Type B pancreatic cell (in vitro differentiated cells): Measurements from ENCODE around the gene ARMC12. TPM values are rescaled to one million over a fixed set of nuclear protein-coding genes. Genes with fewer than 3 reads are reported as not detected.

Source experiments
- DNase-seq: peaks from one replicate; pipeline ENCODE4 v3.0.0; 2021; ENCODE audit warnings: mixed read lengths; ENCODE audit not compliant: unreplicated experiment; ENCODE audit errors: extremely low spot score
- H3K27ac Mint-ChIP-seq: 2 replicates; pipeline ENCODE4 v1.8.0; 2021; ENCODE audit warnings: mild to moderate bottlenecking, mixed read lengths
- H3K27me3 Mint-ChIP-seq: 2 replicates; pipeline ENCODE4 v1.8.0; 2021; ENCODE audit warnings: mixed read lengths
- H3K36me3 Mint-ChIP-seq: 2 replicates; pipeline ENCODE4 v1.8.0; 2021; ENCODE audit warnings: mixed read lengths
- H3K4me1 Mint-ChIP-seq: one replicate; pipeline ENCODE4 v1.8.0; 2021; ENCODE audit warnings: mixed read lengths; ENCODE audit not compliant: unreplicated experiment
- H3K4me3 Mint-ChIP-seq: 2 replicates; pipeline ENCODE4 v1.8.0; 2021; ENCODE audit warnings: mild to moderate bottlenecking, mixed read lengths
- H3K9me3 Mint-ChIP-seq: 2 replicates; pipeline ENCODE4 v1.8.0; 2021; ENCODE audit warnings: mixed read lengths
- CTCF ChIP-seq: fragments of 200-600 bp; sonication (generic); conservative IDR thresholded peaks from 2 replicates; pipeline ENCODE4 v1.5.0; 2021; ENCODE audit warnings: antibody characterized with exemption, mild to moderate bottlenecking
- total RNA-seq: library from RNA; stranded (reverse); gene quantifications from 2 replicates; pipeline ENCODE4 v1.2.1, GENCODE V29; 2021; ENCODE audit warnings: low replicate concordance

ARMC12 gene
- total RNA-seq, 1 donor from 2014 or later, result 1.8 TPM

- H3K27me3 Mint-ChIP-seq, result no peaks in the 10 kb centered on the region
- no peak overlapping the region for H3K4me3 Mint-ChIP-seq
- peaks cover 10% of the 10 kb centered on the region for H3K9me3 Mint-ChIP-seq
- no peaks in the 10 kb centered on the region for H3K4me1 Mint-ChIP-seq
- no peaks in the 10 kb centered on the region for H3K36me3 Mint-ChIP-seq
- DNase-seq, result no peak
- no peak for TF ChIP-seq CTCF
- no peak overlapping the region for H3K27ac Mint-ChIP-seq
These were observed 29.0 kb upstream of the ARMC12 start for GRCh38 chr6:35707714-35708407.

GRCh38 chr6:35708585-35708984, 28.2 kb upstream of the ARMC12 start:
- H3K27me3 Mint-ChIP-seq, result no peaks in the 10 kb centered on the region
- no peak for TF ChIP-seq CTCF
- H3K27ac Mint-ChIP-seq, result no peak overlapping the region
- DNase-seq, result no peak
- peaks cover 10% of the 10 kb centered on the region for H3K9me3 Mint-ChIP-seq
- H3K4me3 Mint-ChIP-seq, result no peak overlapping the region
- no peaks in the 10 kb centered on the region for H3K36me3 Mint-ChIP-seq
- H3K4me1 Mint-ChIP-seq, result no peaks in the 10 kb centered on the region

DNA sequence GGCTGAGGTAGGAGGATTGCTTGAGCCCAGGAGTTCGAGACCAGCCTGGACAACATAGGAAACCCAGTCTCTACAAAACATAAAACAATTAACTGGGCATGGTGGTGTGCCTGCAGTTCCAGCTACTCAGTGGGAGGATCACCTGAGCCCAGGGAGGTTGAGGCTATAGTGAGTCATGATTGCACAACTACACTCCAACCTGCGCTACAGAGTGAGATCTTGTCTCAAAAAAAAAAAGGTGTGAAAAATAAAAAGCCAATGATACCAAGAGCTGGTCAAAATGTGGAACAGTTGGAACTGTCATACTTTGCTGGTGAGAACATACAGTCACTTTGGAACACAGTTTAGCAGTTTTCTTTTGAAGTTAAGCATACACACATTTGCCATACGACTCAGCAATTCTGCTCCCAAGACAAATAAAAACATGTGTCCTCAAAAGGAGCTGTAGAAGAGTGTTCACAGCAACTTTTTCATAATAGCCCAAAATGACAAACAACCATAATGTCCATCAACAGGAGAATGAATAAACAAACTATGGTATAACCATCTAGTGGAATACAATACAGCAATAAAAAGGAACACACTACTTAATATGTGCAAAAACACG, 26.5 kb upstream of the ARMC12 start:
- H3K27me3 Mint-ChIP-seq, result no peaks in the 10 kb centered on the region
- no peaks in the 10 kb centered on the region for H3K4me1 Mint-ChIP-seq
- no peak for DNase-seq

GRCh38 chr6:35711731-35712130, 25.1 kb upstream of the ARMC12 start:
- no peaks in the 10 kb centered on the region for H3K36me3 Mint-ChIP-seq
- TF ChIP-seq CTCF, result no peak
- no peak overlapping the region for H3K4me3 Mint-ChIP-seq
- H3K27ac Mint-ChIP-seq, result no peak overlapping the region
- no peaks in the 10 kb centered on the region for H3K4me1 Mint-ChIP-seq
- no peak for DNase-seq
- H3K27me3 Mint-ChIP-seq, result no peaks in the 10 kb centered on the region
- peaks cover 5% of the 10 kb centered on the region for H3K9me3 Mint-ChIP-seq

More for the DNA sequence above, 26.5 kb upstream of the ARMC12 start:
- Mint-ChIP-seq H3K27ac (no peak overlapping the region), H3K9me3 (peaks cover 5% of the 10 kb centered on the region), H3K36me3 (no peaks in the 10 kb centered on the region), H3K4me3 (no peak overlapping the region)
- no peak for TF ChIP-seq CTCF

- Mint-ChIP-seq H3K9me3 (peaks cover 5% of the 10 kb centered on the region), H3K27ac (no peak overlapping the region), H3K4me3 (no peak overlapping the region), H3K4me1 (peaks cover 13% of the 10 kb centered on the region), H3K27me3 (no peaks in the 10 kb centered on the region), H3K36me3 (no peaks in the 10 kb centered on the region)
- no peak for TF ChIP-seq CTCF
- no peak for DNase-seq
These were observed 23.6 kb upstream of the ARMC12 start for GRCh38 chr6:35713006-35713767.
